IMR-90 (cell line): ENCODE results near the gene SEMA3G. TPM values are rescaled to one million over a fixed set of nuclear protein-coding genes. Genes with fewer than 3 reads are reported as not detected.
A peak's percentile ranks its signal among the peaks of the same experiment; 100 is the strongest.

Experiments used
- ATAC-seq: fragments of 200-7000 bp; cut with Tn5 transposase; 2 replicates; pipeline ENCODE4 v1.9.1; 2020; ENCODE audit warnings: low read depth, mild to moderate bottlenecking, moderate library complexity
- BruUV-seq: library from RNA; stranded (reverse); fragments of 400-500 nt; replicated peaks from 2 replicates; lab custom pipeline; 2021; lab: Mats Ljungman, UMichigan
- CTCF ChIA-PET: fragments of 300-600 bp; formaldehyde crosslinking; extraction: SDS; loops from one replicate; lab custom pipeline; 2021; ENCODE audit warnings: antibody characterized with exemption; lab: Yijun Ruan, JAX
- POLR2A ChIA-PET: fragments of 300-600 bp; sonication (Branson Sonifier 250); formaldehyde crosslinking; loops from one replicate; lab custom pipeline; 2022; ENCODE audit warnings: antibody characterized with exemption; ENCODE audit not compliant: unreplicated experiment; lab: Charles Lee
- DNase-seq: peaks from one replicate; pipeline ENCODE4 v3.0.0; 2013
- H2AFZ ChIP-seq: replicated peaks from 2 replicates; pipeline ENCODE3; 2013; ENCODE audit warnings: low read length, mild to moderate bottlenecking; ENCODE audit not compliant: poor library complexity
- H2AK5ac ChIP-seq: 2 replicates; pipeline ENCODE4 v1.6.1; 2013; ENCODE audit warnings: low read depth, low read length, inconsistent platforms
- H2AK9ac ChIP-seq: replicated peaks from 2 replicates; pipeline ENCODE3; 2013; ENCODE audit warnings: mild to moderate bottlenecking, low read depth, low read length, moderate library complexity; ENCODE audit not compliant: poor library complexity
- H2BK120ac ChIP-seq: 2 replicates; pipeline ENCODE4 v1.6.1; 2013; ENCODE audit warnings: low read depth, low read length, inconsistent platforms
- H2BK15ac ChIP-seq: 3 replicates; pipeline ENCODE4 v1.6.1; 2013; ENCODE audit warnings: low read depth, low read length, inconsistent platforms
- H2BK20ac ChIP-seq: 2 replicates; pipeline ENCODE4 v1.6.1; 2013; ENCODE audit warnings: low read depth, mild to moderate bottlenecking, inconsistent platforms, low read length, moderate library complexity
- H2BK5ac ChIP-seq: 2 replicates; pipeline ENCODE4 v1.6.1; 2013; ENCODE audit warnings: mild to moderate bottlenecking, low read depth, low read length, inconsistent platforms; ENCODE audit not compliant: poor library complexity, severe bottlenecking
- H3K14ac ChIP-seq: replicated peaks from 2 replicates; pipeline ENCODE4 v1.6.1; 2013; ENCODE audit warnings: low read depth, low read length, inconsistent platforms
- H3K18ac ChIP-seq: 2 replicates; pipeline ENCODE4 v1.6.1; 2013; ENCODE audit warnings: low read depth, low read length, control low read depth
- H3K23ac ChIP-seq: 2 replicates; pipeline ENCODE4 v1.6.1; 2013; ENCODE audit warnings: low read depth, low read length, inconsistent platforms
- H3K27ac ChIP-seq: 2 replicates; pipeline ENCODE4 v1.5.1; 2013; ENCODE audit warnings: mild to moderate bottlenecking, control low read depth, low read length; ENCODE audit not compliant: insufficient read depth
- H3K27me3 ChIP-seq: 2 replicates; pipeline ENCODE4 v1.6.1; 2013; ENCODE audit warnings: low read length; ENCODE audit not compliant: control insufficient read depth, insufficient read depth
- H3K36me3 ChIP-seq: 2 replicates; pipeline ENCODE4 v1.6.1; 2013; ENCODE audit warnings: low read length, mixed read lengths; ENCODE audit not compliant: control insufficient read depth, insufficient read depth
- H3K4ac ChIP-seq: 2 replicates; pipeline ENCODE4 v1.6.1; 2013; ENCODE audit warnings: low read depth, low read length, inconsistent platforms
- H3K4me1 ChIP-seq: 2 replicates; pipeline ENCODE4 v1.6.1; 2013; ENCODE audit warnings: low read length, mixed read lengths; ENCODE audit not compliant: control insufficient read depth, insufficient read depth
- H3K4me2 ChIP-seq: 2 replicates; pipeline ENCODE4 v1.6.1; 2013; ENCODE audit warnings: low read depth, mild to moderate bottlenecking, control low read depth, low read length, moderate library complexity
- H3K4me3 ChIP-seq: 2 replicates; pipeline ENCODE4 v1.5.1; 2013; ENCODE audit warnings: low read depth, mild to moderate bottlenecking, control low read depth, low read length, moderate library complexity; ENCODE audit not compliant: insufficient read depth
- H3K56ac ChIP-seq: 2 replicates; pipeline ENCODE4 v1.6.1; 2013; ENCODE audit warnings: low read length, inconsistent platforms; ENCODE audit not compliant: insufficient read depth; ENCODE audit errors: extremely low read depth
- H3K79me1 ChIP-seq, 2 experiments: 2 replicates each; pipeline ENCODE4 v1.6.1; 2013; ENCODE audit warnings: low read length in 2 of 2, inconsistent platforms in 1 of 2, low read depth in 1 of 2
- H3K9ac ChIP-seq: 2 replicates; pipeline ENCODE4 v1.6.1; 2013; ENCODE audit warnings: low read depth, low read length, control low read depth
- H3K9me1 ChIP-seq: 2 replicates; pipeline ENCODE4 v1.6.1; 2013; ENCODE audit warnings: low read length, inconsistent platforms; ENCODE audit not compliant: insufficient read depth
- H3K9me3 ChIP-seq: 2 replicates; pipeline ENCODE4 v1.6.1; 2013; ENCODE audit warnings: low read length; ENCODE audit not compliant: control insufficient read depth, insufficient read depth
- H4K20me1 ChIP-seq: 2 replicates; pipeline ENCODE4 v1.6.1; 2013; ENCODE audit warnings: low read length, inconsistent platforms; ENCODE audit not compliant: insufficient read depth
- H4K5ac ChIP-seq: 2 replicates; pipeline ENCODE4 v1.6.1; 2013; ENCODE audit warnings: mild to moderate bottlenecking, low read depth, low read length, control low read depth
- H4K8ac ChIP-seq, 2 experiments: 2 replicates each; pipeline ENCODE4 v1.6.1; 2013; ENCODE audit warnings: low read depth in 2 of 2, low read length in 2 of 2, control low read depth in 1 of 2, inconsistent platforms in 1 of 2
- H4K91ac ChIP-seq: 2 replicates; pipeline ENCODE4 v1.6.1; 2013; ENCODE audit warnings: low read depth, low read length, inconsistent platforms; ENCODE audit not compliant: insufficient read depth
- BHLHE40 ChIP-seq: fragments of 150-350 bp; IDR thresholded peaks from 2 replicates; pipeline ENCODE4 v1.6.1; 2016; ENCODE audit warnings: mild to moderate bottlenecking, low read depth, low read length
- CEBPB ChIP-seq: IDR thresholded peaks from 2 replicates; pipeline ENCODE4 v1.6.1; 2012; ENCODE audit warnings: low read depth, low read length, improper control_type of control experiment
- CTCF ChIP-seq: conservative IDR thresholded peaks from 2 replicates; pipeline ENCODE4 v1.5.1; 2012; ENCODE audit warnings: mild to moderate bottlenecking, low read depth, low read length, improper control_type of control experiment
- ELK1 ChIP-seq: fragments of 150-350 bp; IDR thresholded peaks from 2 replicates; pipeline ENCODE4 v1.6.1; 2016; ENCODE audit warnings: low read depth, mild to moderate bottlenecking, low read length, moderate library complexity, borderline replicate concordance
- FOS ChIP-seq: fragments of 150-350 bp; IDR thresholded peaks from 2 replicates; pipeline ENCODE4 v1.6.1; 2016; ENCODE audit warnings: low read depth, low read length
- MAFK ChIP-seq: IDR thresholded peaks from 2 replicates; pipeline ENCODE4 v1.6.1; 2012; ENCODE audit warnings: low read depth, low read length, improper control_type of control experiment
- MAZ ChIP-seq: IDR thresholded peaks from 2 replicates; pipeline ENCODE4 v1.6.1; 2012; ENCODE audit warnings: low read depth, mild to moderate bottlenecking, low read length, improper control_type of control experiment, moderate library complexity, borderline replicate concordance
- NFE2L2 ChIP-seq: fragments of 150-350 bp; IDR thresholded peaks from 2 replicates; pipeline ENCODE4 v1.6.1; 2016; ENCODE audit warnings: low read depth, mild to moderate bottlenecking, low read length
- POLR2A ChIP-seq: IDR thresholded peaks from 2 replicates; pipeline ENCODE4 v1.6.1; 2012; ENCODE audit warnings: mild to moderate bottlenecking, low read depth, low read length
- RCOR1 ChIP-seq: IDR thresholded peaks from 2 replicates; pipeline ENCODE4 v1.6.1; 2012; ENCODE audit warnings: mild to moderate bottlenecking, low read length, improper control_type of control experiment; ENCODE audit not compliant: insufficient replicate concordance
- RFX5 ChIP-seq: IDR thresholded peaks from 2 replicates; pipeline ENCODE4 v1.8.0; 2012; ENCODE audit warnings: low read depth, mild to moderate bottlenecking, low read length, moderate library complexity
- USF2 ChIP-seq: fragments of 150-350 bp; IDR thresholded peaks from 2 replicates; pipeline ENCODE4 v1.6.1; 2017; ENCODE audit warnings: mild to moderate bottlenecking, antibody characterized with exemption, low read length, low read depth
- WGBS, 2 experiments: methylation state at CpG; one replicate each; pipeline versions ENCODE4 v1.1.5 to v1.1.7; 2013; ENCODE audit warnings: missing lambda C conversion rate in 2 of 2; ENCODE audit not compliant: insufficient read length in 1 of 2; ENCODE audit errors: extremely low coverage in 2 of 2; 5-methylcytosine and 5-hydroxymethylcytosine counted together
- dilution Hi-C: fragments of 300-500 bp; cut with HindIII; formaldehyde crosslinking; loops from one replicate; pipeline ENCODE4 v1.14.3; 2018; ENCODE audit warnings: low sequenced_read_pairs; ENCODE audit not compliant: unreplicated experiment
- in situ Hi-C: fragments of 300-500 bp; cut with MboI; formaldehyde crosslinking; loops from 3 replicates; pipeline ENCODE4 v1.14.3; 2019; ENCODE audit warnings: low sequenced_read_pairs, inconsistent platforms, mixed read lengths
- intact Hi-C: fragments of 100-400 bp; cut with micrococcal nuclease; formaldehyde crosslinking; loops from 2 replicates; pipeline ENCODE4 v1.10.0; 2022
- polyA plus RNA-seq, 3 experiments: library from polyadenylated mRNA; depleted of rRNA; stranded (reverse); fragments of >200 nt; gene quantifications; 2 replicates each; pipeline ENCODE4 v1.2.3, GENCODE V29; 2012; ENCODE audit warnings: low replicate concordance in 1 of 3
- total RNA-seq: library from RNA; depleted of rRNA; stranded (reverse); fragments of >200 nt; gene quantifications from 2 replicates; pipeline ENCODE4 v1.2.3, GENCODE V29; 2012

SEMA3G gene
- total and polyA plus RNA-seq, 2 of the 4 experiments (the other 2 are of a cell fraction) = 0.07 TPM; not detected in 1

GRCh38 chr3:52455283-52456168, 10.6 kb upstream of the SEMA3G start, which contains the start of gene NISCH:
Gene NISCH, plus strand, starts transcription at chr3:52455604. Its CDS starts 38 bp downstream, at chr3:52455642.
- Histone ChIP-seq H3K4me1 (peaks cover 15% of the 10 kb centered on the region), H4K20me1 (peaks cover 14% of the 10 kb centered on the region), H4K8ac (peak within 1 kb of the TSS; percentile 100), H3K18ac (peak within 1 kb of the TSS; percentile 79), H3K9me1 (peaks cover 20% of the 10 kb centered on the region), H3K4ac (peak within 1 kb of the TSS; percentile 97), H3K79me1 (peaks cover 32 to 44% of the 10 kb centered on the region in 2 experiments), H2AK9ac (peak within 1 kb of the TSS; percentile 94), H3K14ac (peak within 1 kb of the TSS; percentile 98), H2BK20ac (peak within 1 kb of the TSS; percentile 77), H3K9ac (peak within 1 kb of the TSS; percentile 61), H3K27ac (peak within 1 kb of the TSS; percentile 92), H2BK120ac (peak within 1 kb of the TSS; percentile 92), H2BK5ac (peak within 1 kb of the TSS; percentile 86), H3K9me3 (no peaks in the 10 kb centered on the region), H2AFZ (peak within 1 kb of the TSS; percentile 96), H4K91ac (peak within 1 kb of the TSS; percentile 93), H2AK5ac (peak within 1 kb of the TSS; percentile 99), H3K27me3 (no peaks in the 10 kb centered on the region), H3K36me3 (peaks cover 23% of the 10 kb centered on the region), H3K4me3 (peak within 1 kb of the TSS; percentile 99), H3K56ac (peak within 1 kb of the TSS; percentile 82), H2BK15ac (peak within 1 kb of the TSS; percentile 88; the same call in 2 of the 3 replicates), H3K4me2 (peak within 1 kb of the TSS; percentile 93), H4K5ac (peak within 1 kb of the TSS; percentile 76), H3K23ac (peak within 1 kb of the TSS; percentile 96)
- WGBS, 2 experiments = 0% methylated on average over 32 of the region's 86 CpGs; no CpG with 5 or more reads in 1 of the 2 experiments
- dilution Hi-C loops = no loop called here
- ChIA-PET POLR2A (no interaction called here), CTCF (interaction anchor here (0.6 kb wide), 1 partner anchor 127 kb away, joined by 4 read pairs; no protein-coding TSS in a partner anchor)
- in situ Hi-C loops = no loop called here
- BruUV-seq = no TSS peak
- TF ChIP-seq CEBPB = peak; percentile 97
- peak; percentile 79 for TF ChIP-seq USF2
- no peak for TF ChIP-seq ELK1
- peak; percentile 90 for TF ChIP-seq BHLHE40
- TF ChIP-seq RFX5 = no peak
- no peak for TF ChIP-seq MAFK
- peak; percentile 84; the same call in 1 of the 2 replicates for TF ChIP-seq MAZ
- no peak for TF ChIP-seq CTCF
- peak; percentile 64; the same call in 1 of the 2 replicates for TF ChIP-seq POLR2A
- no peak for TF ChIP-seq NFE2L2
- no peak for TF ChIP-seq FOS
- TF ChIP-seq RCOR1 = no peak
- ATAC-seq (peak; percentile 87), DNase-seq (peak; percentile 65)
- intact Hi-C loops = no loop called here
